Dermis lymphatic vessel endothelial cell (primary cell): ENCODE measurements around the gene TSPAN3. TPM values are rescaled to one million over a fixed set of nuclear protein-coding genes. Genes with fewer than 3 reads are reported as not detected.

Source experiments
- total RNA-seq: library from RNA; depleted of rRNA; stranded (reverse); fragments of >200 nt; gene quantifications from 2 replicates; pipeline ENCODE4 v1.2.1, GENCODE V29; 2014

The TSPAN3 gene
- 249 and 282 TPM in 2 replicates for total RNA-seq

DNA sequence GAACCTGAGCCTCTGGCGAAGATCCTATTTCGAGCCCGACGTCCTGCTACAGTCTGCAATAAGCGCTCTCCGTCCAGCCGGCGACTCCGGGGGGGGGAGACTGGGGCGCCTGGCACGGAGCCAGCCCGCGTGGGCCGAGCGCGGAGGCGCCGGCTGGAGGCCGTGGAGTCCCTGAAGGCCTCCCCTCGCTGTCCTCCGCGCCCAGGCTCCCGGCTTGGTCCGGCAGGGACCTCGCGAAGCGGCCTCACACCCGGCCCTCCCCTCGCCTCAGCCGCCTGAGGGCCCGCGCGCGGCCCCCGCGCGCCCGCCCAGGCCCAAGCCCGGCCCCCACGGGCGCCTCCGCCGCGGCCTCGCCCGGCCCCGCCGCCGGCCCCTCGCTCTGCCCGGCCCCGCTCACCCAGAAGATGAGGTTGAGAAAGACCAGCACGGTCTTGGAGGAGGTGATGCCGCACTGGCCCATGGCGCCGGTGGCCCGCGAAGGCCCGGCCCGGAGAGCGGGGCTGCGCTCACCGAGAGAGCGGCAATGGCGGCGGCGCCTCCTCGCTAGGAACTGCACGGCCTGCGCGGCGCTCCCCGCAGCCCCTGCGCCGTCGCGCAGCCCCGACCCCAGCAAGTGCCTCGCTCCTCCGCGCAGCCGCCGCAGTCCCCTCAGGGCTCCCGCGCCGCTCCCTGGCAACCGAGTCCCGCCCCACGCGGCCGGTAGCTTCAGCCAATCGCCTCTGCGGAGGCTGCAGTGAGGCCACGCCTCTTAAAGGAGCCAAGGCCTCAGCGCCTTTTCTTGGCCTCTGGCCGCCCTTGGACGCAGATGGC lies at the start of gene TSPAN3:
TSPAN3 (minus strand) TSS at position 615 of the 810 bp plus-strand sequence; CDS start at position 460, 155 bp downstream.

DNA sequence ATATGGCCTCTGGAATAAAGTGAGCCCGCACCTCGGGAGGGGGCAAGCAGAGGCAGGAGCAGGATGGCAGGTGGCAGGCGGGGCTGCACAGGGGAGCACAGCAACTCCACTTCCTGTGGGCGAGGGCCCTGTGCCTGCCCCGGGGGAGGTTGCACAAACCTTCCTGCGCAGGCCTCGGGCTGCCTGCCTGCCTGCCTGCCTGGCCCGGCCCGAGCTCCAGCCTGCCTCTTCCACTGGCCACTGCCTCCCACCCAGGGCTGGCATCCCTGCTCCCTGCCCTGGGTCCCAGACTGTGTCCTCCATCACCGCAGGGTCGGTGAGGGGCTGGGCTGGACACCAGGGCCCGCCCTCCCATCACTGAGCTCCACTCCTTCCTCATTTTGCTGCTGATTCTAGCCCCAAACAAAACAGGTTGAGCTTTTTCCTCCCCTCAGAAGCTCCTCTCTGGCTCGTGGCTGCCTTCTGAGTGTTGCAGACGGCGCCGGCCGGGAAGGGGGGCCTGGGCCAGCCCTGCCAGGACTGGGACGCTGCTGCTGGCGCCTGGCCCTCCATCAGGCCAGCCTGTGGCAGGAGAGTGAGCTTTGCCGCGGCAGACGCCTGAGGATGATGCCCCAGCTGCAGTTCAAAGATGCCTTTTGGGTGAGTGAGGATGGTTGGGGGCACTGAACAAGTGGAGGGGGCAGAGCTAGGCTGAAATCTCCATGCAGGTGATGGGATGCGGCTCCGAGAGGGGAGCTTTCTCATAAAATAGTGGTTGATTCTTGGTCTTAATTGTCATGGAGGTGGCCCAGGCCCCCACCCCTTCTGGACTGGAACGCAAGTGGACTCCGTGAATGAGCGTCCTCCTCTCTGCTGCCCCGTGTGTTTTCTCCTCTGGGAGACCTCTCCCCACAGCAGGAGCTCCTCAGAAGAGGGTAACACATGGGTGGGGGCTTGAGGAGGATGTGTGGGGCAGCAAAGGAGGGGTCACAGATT lies 75.7 kb downstream of the TSPAN3 start, which contains the start of gene PSTPIP1:
PSTPIP1 (plus strand) TSS at position 156 of the 975 bp plus-strand sequence; CDS start at position 604, 448 bp downstream.

Other genes starting within 250 kb of the TSPAN3 start
- 8.5 and 8.9 TPM in 2 replicates for gene SCAPER, start 165.8 kb downstream of the TSPAN3 start, total RNA-seq
- gene RCN2, start 139.4 kb downstream of the TSPAN3 start, total RNA-seq = 41.9 and 45.3 TPM in 2 replicates
- not detected in 2 replicates for gene PSTPIP1, start 76.0 kb downstream of the TSPAN3 start, total RNA-seq